Adipose tissue (tissue), 3 donors: Measurements from ENCODE around the gene NDUFS5. TPM values are rescaled to one million over a fixed set of nuclear protein-coding genes. Genes with fewer than 3 reads are reported as not detected.

Experiments used
- polyA plus RNA-seq, 3 donors: library from polyadenylated mRNA; stranded (reverse); fragments of 200-250 nt; gene quantifications; one replicate each; pipeline ENCODE4 v1.2.3, GENCODE V29; 2013
- donor health status: healthy with polysubstance abuse.
- donor health status: Bipolar disorder and iron deficiency.
- donor health status: healthy.

NDUFS5 gene
- polyA plus RNA-seq, 3 donors = 285 to 896 (median 625) TPM

Other genes with a start within 250 kb of the NDUFS5 start
- 10 to 100 TPM in 2 of 3 donors, 1 to 10 TPM in 1; 9.0 to 49.6 (median 27.0) TPM for gene RRAGC, start 166.6 kb upstream of the NDUFS5 start, polyA plus RNA-seq
- 10 to 100 TPM; 10.2 to 13.0 (median 11.7) TPM for gene MYCBP, start 153.0 kb upstream of the NDUFS5 start, polyA plus RNA-seq
- gene GJA9, start 144.8 kb upstream of the NDUFS5 start, polyA plus RNA-seq = under 1 TPM in 1 of 3 donors, not detected in 2; 0.04 TPM
- gene RHBDL2, start 84.5 kb upstream of the NDUFS5 start, polyA plus RNA-seq = 1 to 10 TPM in 1 of 3 donors, under 1 TPM in 2; 0.34 to 2.3 (median 0.47) TPM
- gene AKIRIN1, start 35.1 kb upstream of the NDUFS5 start, polyA plus RNA-seq = 10 to 100 TPM in 2 of 3 donors, 1 to 10 TPM in 1; 9.5 to 47.0 (median 45.8) TPM
- gene MACF1, start 178.3 kb downstream of the NDUFS5 start, polyA plus RNA-seq = 10 to 100 TPM; 32.3 to 63.1 (median 61.9) TPM